ENCODE data around the gene ABHD16A. TPM values are rescaled to one million over a fixed set of nuclear protein-coding genes. Genes with fewer than 3 reads are reported as not detected.

Gene ABHD16A
- 36.3 TPM for polyA plus RNA-seq (2013, experiment 1 of 2)
- polyA plus RNA-seq (2013, experiment 2 of 2): 34.1 TPM

- no CpG with 5 or more reads among the region's 54 CpGs for WGBS (ENCODE audit: extremely low coverage, insufficient coverage, low lambda C conversion rate)
- H4K5ac ChIP-seq (ENCODE audit: low read length): no peak within 1 kb of the TSS
- peak within 1 kb of the TSS; percentile 99 for H3K4me2 ChIP-seq (ENCODE audit: low read length)
- DNase-seq: peak; percentile 99
- H3K56ac ChIP-seq (ENCODE audit: low read length): peak within 1 kb of the TSS; percentile 95
- peak within 1 kb of the TSS; percentile 77 for H2BK120ac ChIP-seq (ENCODE audit: low read depth, low read length)
- peak within 1 kb of the TSS; percentile 95 for H3K9ac ChIP-seq (ENCODE audit: low read length)
- no peaks in the 10 kb centered on the region for H3K36me3 ChIP-seq (ENCODE audit: control insufficient read depth, insufficient read depth, low read length)
- peak within 1 kb of the TSS; percentile 95 for H3K27ac ChIP-seq (ENCODE audit: low read depth, low read length)
- peaks cover 7% of the 10 kb centered on the region for H3K4me1 ChIP-seq (ENCODE audit: control insufficient read depth, low read depth, low read length)
- H3K23ac ChIP-seq (ENCODE audit: low read length): peak within 1 kb of the TSS; percentile 81
- H4K8ac ChIP-seq (ENCODE audit: low read depth, low read length): no peak within 1 kb of the TSS
- peak within 1 kb of the TSS; percentile 99 for H3K4me3 ChIP-seq (ENCODE audit: low read length)
- H3K4ac ChIP-seq (ENCODE audit: low read depth, low read length): peak within 1 kb of the TSS; percentile 92
- peak within 1 kb of the TSS; percentile 95 for H2AK5ac ChIP-seq (ENCODE audit: low read length)
- peaks cover 14% of the 10 kb centered on the region for H3K79me2 ChIP-seq (ENCODE audit: control insufficient read depth, insufficient read depth, low read length)
- peak within 1 kb of the TSS; percentile 97 for H3K18ac ChIP-seq (ENCODE audit: low read length)
- H3K27me3 ChIP-seq (ENCODE audit: insufficient read depth, low read length, poor library complexity): no peaks in the 10 kb centered on the region
- H2BK5ac ChIP-seq (ENCODE audit: low read length): peak within 1 kb of the TSS; percentile 86
- H2BK15ac ChIP-seq (replicated peaks; ENCODE audit: low read depth): no peak within 1 kb of the TSS
- H3K79me1 ChIP-seq (ENCODE audit: low read length): peaks cover 14% of the 10 kb centered on the region
These were observed at the start of gene ABHD16A for GRCh38 chr6:31702819-31703716. TSS of gene ABHD16A (minus strand) at chr6:31703324. CDS start at chr6:31703281, 43 bp downstream.

- H3K4me2 ChIP-seq (ENCODE audit: low read length): no peak overlapping the region
- H3K79me1 ChIP-seq (ENCODE audit: low read length): no peaks in the 10 kb centered on the region
- no peak overlapping the region for H3K23ac ChIP-seq (ENCODE audit: low read length)
- no peak overlapping the region for H4K5ac ChIP-seq (ENCODE audit: low read length)
- WGBS (ENCODE audit: extremely low coverage, insufficient coverage, low lambda C conversion rate): no CpG with 5 or more reads among the region's 8 CpGs
- H3K9ac ChIP-seq (ENCODE audit: low read length): no peak overlapping the region
- no peak overlapping the region for H3K4ac ChIP-seq (ENCODE audit: low read depth, low read length)
- H3K4me3 ChIP-seq (ENCODE audit: low read length): no peak overlapping the region
- no peak overlapping the region for H2AK5ac ChIP-seq (ENCODE audit: low read length)
- no peak overlapping the region for H4K8ac ChIP-seq (ENCODE audit: low read depth, low read length)
- H3K27ac ChIP-seq (ENCODE audit: low read depth, low read length): no peak overlapping the region
- H2BK5ac ChIP-seq (ENCODE audit: low read length): no peak overlapping the region
- H2BK15ac ChIP-seq (replicated peaks; ENCODE audit: low read depth): no peak overlapping the region
- no peak overlapping the region for H3K18ac ChIP-seq (ENCODE audit: low read length)
- no peaks in the 10 kb centered on the region for H3K36me3 ChIP-seq (ENCODE audit: control insufficient read depth, insufficient read depth, low read length)
- H3K27me3 ChIP-seq (ENCODE audit: insufficient read depth, low read length, poor library complexity): no peaks in the 10 kb centered on the region
- H2BK120ac ChIP-seq (ENCODE audit: low read depth, low read length): no peak overlapping the region
- peaks cover 1% of the 10 kb centered on the region for H3K4me1 ChIP-seq (ENCODE audit: control insufficient read depth, low read depth, low read length)
- H3K56ac ChIP-seq (ENCODE audit: low read length): no peak overlapping the region
- no peak for DNase-seq
- no peaks in the 10 kb centered on the region for H3K79me2 ChIP-seq (ENCODE audit: control insufficient read depth, insufficient read depth, low read length)
These were observed 49.7 kb upstream of the ABHD16A start for GRCh38 chr6:31752739-31753319.

- H3K56ac ChIP-seq (ENCODE audit: low read length): no peak overlapping the region
- H2BK15ac ChIP-seq (replicated peaks; ENCODE audit: low read depth): no peak overlapping the region
- H3K4me1 ChIP-seq (ENCODE audit: control insufficient read depth, low read depth, low read length): peaks cover 1% of the 10 kb centered on the region
- no peaks in the 10 kb centered on the region for H3K27me3 ChIP-seq (ENCODE audit: insufficient read depth, low read length, poor library complexity)
- no peaks in the 10 kb centered on the region for H3K79me2 ChIP-seq (ENCODE audit: control insufficient read depth, insufficient read depth, low read length)
- H3K23ac ChIP-seq (ENCODE audit: low read length): no peak overlapping the region
- no peaks in the 10 kb centered on the region for H3K36me3 ChIP-seq (ENCODE audit: control insufficient read depth, insufficient read depth, low read length)
- no peak overlapping the region for H3K27ac ChIP-seq (ENCODE audit: low read depth, low read length)
- no peak overlapping the region for H3K18ac ChIP-seq (ENCODE audit: low read length)
- no peak overlapping the region for H4K8ac ChIP-seq (ENCODE audit: low read depth, low read length)
- no peak for DNase-seq
- no peak overlapping the region for H2AK5ac ChIP-seq (ENCODE audit: low read length)
- no peak overlapping the region for H3K4ac ChIP-seq (ENCODE audit: low read depth, low read length)
- H3K4me3 ChIP-seq (ENCODE audit: low read length): no peak overlapping the region
- H3K79me1 ChIP-seq (ENCODE audit: low read length): no peaks in the 10 kb centered on the region
- no peak overlapping the region for H2BK120ac ChIP-seq (ENCODE audit: low read depth, low read length)
- H3K9ac ChIP-seq (ENCODE audit: low read length): no peak overlapping the region
- no peak overlapping the region for H3K4me2 ChIP-seq (ENCODE audit: low read length)
- H2BK5ac ChIP-seq (ENCODE audit: low read length): no peak overlapping the region
- H4K5ac ChIP-seq (ENCODE audit: low read length): no peak overlapping the region
- WGBS (ENCODE audit: extremely low coverage, insufficient coverage, low lambda C conversion rate): no CpG with 5 or more reads among the region's 7 CpGs
These were observed 47.4 kb upstream of the ABHD16A start for GRCh38 chr6:31750411-31751022.

GRCh38 chr6:31749301-31750036 is 46.3 kb upstream of the ABHD16A start:
- Histone ChIP-seq H3K4me1 (ENCODE audit: control insufficient read depth, low read depth, low read length) (peaks cover 1% of the 10 kb centered on the region), H2BK5ac (ENCODE audit: low read length) (no peak overlapping the region), H2AK5ac (ENCODE audit: low read length) (no peak overlapping the region), H2BK120ac (ENCODE audit: low read depth, low read length) (no peak overlapping the region), H3K23ac (ENCODE audit: low read length) (no peak overlapping the region), H3K56ac (ENCODE audit: low read length) (no peak overlapping the region), H2BK15ac (replicated peaks; ENCODE audit: low read depth) (no peak overlapping the region), H4K5ac (ENCODE audit: low read length) (no peak overlapping the region), H3K36me3 (ENCODE audit: control insufficient read depth, insufficient read depth, low read length) (no peaks in the 10 kb centered on the region), H3K9ac (ENCODE audit: low read length) (no peak overlapping the region), H3K4me2 (ENCODE audit: low read length) (no peak overlapping the region), H3K4ac (ENCODE audit: low read depth, low read length) (no peak overlapping the region), H3K79me1 (ENCODE audit: low read length) (no peaks in the 10 kb centered on the region), H3K79me2 (ENCODE audit: control insufficient read depth, insufficient read depth, low read length) (no peaks in the 10 kb centered on the region), H4K8ac (ENCODE audit: low read depth, low read length) (no peak overlapping the region), H3K18ac (ENCODE audit: low read length) (no peak overlapping the region), H3K27me3 (ENCODE audit: insufficient read depth, low read length, poor library complexity) (no peaks in the 10 kb centered on the region), H3K4me3 (ENCODE audit: low read length) (no peak overlapping the region), H3K27ac (ENCODE audit: low read depth, low read length) (no peak overlapping the region)
- no CpG with 5 or more reads among the region's 8 CpGs for WGBS (ENCODE audit: extremely low coverage, insufficient coverage, low lambda C conversion rate)
- DNase-seq: peak; percentile 39

GRCh38 chr6:31744422-31744821 is 41.3 kb upstream of the ABHD16A start:
- Histone ChIP-seq H2AK5ac (ENCODE audit: low read length) (no peak overlapping the region), H3K27ac (ENCODE audit: low read depth, low read length) (no peak overlapping the region), H3K9ac (ENCODE audit: low read length) (no peak overlapping the region), H3K79me1 (ENCODE audit: low read length) (no peaks in the 10 kb centered on the region), H3K4me3 (ENCODE audit: low read length) (no peak overlapping the region), H4K5ac (ENCODE audit: low read length) (no peak overlapping the region), H3K4me2 (ENCODE audit: low read length) (no peak overlapping the region), H3K56ac (ENCODE audit: low read length) (no peak overlapping the region), H3K4ac (ENCODE audit: low read depth, low read length) (no peak overlapping the region), H2BK120ac (ENCODE audit: low read depth, low read length) (no peak overlapping the region), H2BK5ac (ENCODE audit: low read length) (no peak overlapping the region), H3K4me1 (ENCODE audit: control insufficient read depth, low read depth, low read length) (peaks cover 2% of the 10 kb centered on the region), H2BK15ac (replicated peaks; ENCODE audit: low read depth) (no peak overlapping the region), H3K79me2 (ENCODE audit: control insufficient read depth, insufficient read depth, low read length) (no peaks in the 10 kb centered on the region), H3K27me3 (ENCODE audit: insufficient read depth, low read length, poor library complexity) (no peaks in the 10 kb centered on the region), H3K36me3 (ENCODE audit: control insufficient read depth, insufficient read depth, low read length) (no peaks in the 10 kb centered on the region), H3K23ac (ENCODE audit: low read length) (no peak overlapping the region), H3K18ac (ENCODE audit: low read length) (no peak overlapping the region), H4K8ac (ENCODE audit: low read depth, low read length) (no peak overlapping the region)
- DNase-seq: no peak
- WGBS (ENCODE audit: extremely low coverage, insufficient coverage, low lambda C conversion rate): no CpG with 5 or more reads among the region's 1 CpG
